D721Med (cell line): Measurements from ENCODE around the gene SPRED2.

ENCODE experiments used
- DNase-seq: peaks from one replicate; pipeline ENCODE4 v3.0.0; 2011; ENCODE audit warnings: low spot score; ENCODE audit not compliant: insufficient read length
- FAIRE-seq: peaks from 2 replicates; lab custom pipeline; 2011; peaks lifted over from hg19 to GRCh38; lab: Jason Lieb, UNC
- CTCF ChIP-seq: IDR thresholded peaks from 2 replicates; pipeline ENCODE4 v1.5.1; 2012; ENCODE audit warnings: mild to moderate bottlenecking, control low read depth; ENCODE audit not compliant: insufficient read depth; ENCODE audit errors: missing control alignments

Gene SPRED2

GRCh38 chr2:65403529-65403915 lies 28.9 kb downstream of the SPRED2 start:
- FAIRE-seq (no peak), DNase-seq (no peak)

DNA sequence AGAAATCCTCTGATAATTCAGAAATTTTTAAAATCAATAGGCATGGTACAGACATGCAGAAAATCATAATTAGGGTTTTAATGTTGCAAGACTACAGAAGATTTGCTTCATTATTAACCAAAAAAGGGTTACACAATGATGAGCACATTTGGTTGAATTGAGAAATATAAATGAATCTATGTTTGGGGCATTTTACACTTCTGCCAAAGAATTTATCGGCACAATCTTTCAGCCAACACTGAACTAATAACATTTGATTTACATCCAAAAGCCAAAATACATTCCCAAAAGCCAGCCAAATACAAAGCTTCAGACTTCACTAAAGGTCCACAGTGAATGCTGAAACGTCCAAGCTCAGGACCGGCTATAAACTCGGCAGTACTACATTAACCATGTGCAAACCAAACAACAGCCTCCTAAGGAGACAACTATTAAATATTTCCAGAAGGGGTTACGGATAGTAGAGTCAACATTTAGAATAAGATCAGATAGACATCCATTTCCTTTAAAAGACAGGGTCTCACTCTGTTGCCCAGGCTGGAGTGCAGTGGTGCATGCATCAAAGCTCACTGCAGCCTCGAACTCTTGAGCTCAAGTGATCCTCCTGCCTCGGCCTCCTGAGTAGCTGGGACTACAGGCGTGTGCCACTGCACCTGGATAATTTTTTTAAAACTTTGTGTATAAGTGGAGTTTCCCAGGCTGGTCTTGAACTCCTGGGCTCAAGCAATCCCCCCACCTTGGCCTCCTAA lies 29.4 kb downstream of the SPRED2 start:
- FAIRE-seq (no peak), DNase-seq (no peak)
- TF ChIP-seq CTCF, result no peak

More at GRCh38 chr2:65403529-65403915, 28.9 kb downstream of the SPRED2 start:
- no peak for TF ChIP-seq CTCF

- no peak for FAIRE-seq
- DNase-seq, result no peak
- no peak for TF ChIP-seq CTCF
These were observed 30.1 kb downstream of the SPRED2 start for GRCh38 chr2:65402323-65402722.

- DNase-seq (no peak), FAIRE-seq (no peak)
- no peak for TF ChIP-seq CTCF
These were observed 35.3 kb downstream of the SPRED2 start for GRCh38 chr2:65397122-65397521.

DNA sequence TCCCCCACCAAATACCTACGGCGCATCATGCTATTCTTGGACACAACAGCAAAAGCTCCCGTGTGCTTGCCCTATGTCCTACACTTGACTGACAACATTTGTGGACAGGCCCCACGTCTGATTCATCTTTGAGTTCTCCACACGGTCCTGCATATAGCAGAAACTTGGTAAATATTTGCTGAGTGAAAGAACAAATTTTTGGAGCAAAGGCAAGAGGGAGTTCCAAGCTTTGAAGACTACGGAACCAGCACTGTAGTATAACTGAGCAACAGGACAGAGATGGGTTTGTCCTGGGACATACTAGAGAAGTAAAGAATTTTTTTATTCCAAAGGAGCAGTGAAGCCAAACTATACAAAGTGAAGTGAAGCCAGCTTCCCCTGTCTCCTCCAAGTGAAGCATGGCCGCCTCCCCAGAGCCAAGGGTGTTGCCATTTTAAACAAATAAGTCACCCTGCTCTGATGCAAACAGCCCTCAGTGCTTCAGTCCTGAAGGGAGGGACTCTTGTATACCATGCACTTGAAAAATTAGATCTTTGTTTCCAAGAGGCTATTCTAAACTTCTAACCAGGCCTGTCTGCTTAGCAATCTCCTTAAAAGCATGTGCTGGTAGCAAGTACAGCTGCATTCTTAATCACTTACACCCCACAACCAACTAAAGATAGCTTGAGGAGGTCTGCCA lies 35.9 kb downstream of the SPRED2 start:
- no peak for TF ChIP-seq CTCF
- DNase-seq (no peak), FAIRE-seq (no peak)

GRCh38 chr2:65395621-65396347 lies 36.6 kb downstream of the SPRED2 start:
- DNase-seq (no peak), FAIRE-seq (no peak)
- no peak for TF ChIP-seq CTCF
